ENCODE data around the gene NLRC5. TPM values are rescaled to one million over a fixed set of nuclear protein-coding genes. Genes with fewer than 3 reads are reported as not detected.
A peak's percentile ranks its signal among the peaks of the same experiment; 100 is the strongest.

Gene NLRC5
- total RNA-seq, 2 donors from 2014 or later: 0.64 to 0.97 TPM

GRCh38 chr16:57089406-57089805 lies 100.0 kb downstream of the NLRC5 start:
- H3K27ac Mint-ChIP-seq: no peak overlapping the region

GRCh38 chr16:57091200-57091974 lies 102.0 kb downstream of the NLRC5 start:
- Mint-ChIP-seq H3K27ac (no peak overlapping the region), H3K9me3 (no peaks in the 10 kb centered on the region)
- H3K4me1 ChIP-seq (ENCODE audit: control insufficient read depth, insufficient read depth, low read length): peaks cover 3% of the 10 kb centered on the region

More at GRCh38 chr16:57089406-57089805, 100.0 kb downstream of the NLRC5 start:
- Mint-ChIP-seq H3K9me3 (no peaks in the 10 kb centered on the region), H3K36me3 (ENCODE audit: low read depth) (no peaks in the 10 kb centered on the region), H3K4me1 (peaks cover 8% of the 10 kb centered on the region), H3K27me3 (ENCODE audit: insufficient read depth) (peaks cover 56% of the 10 kb centered on the region), H3K4me3 (no peak overlapping the region)
- Histone ChIP-seq H3K9me3 (ENCODE audit: control insufficient read depth, low read length) (no peaks in the 10 kb centered on the region), H3K4me3 (ENCODE audit: low read length) (no peak overlapping the region), H3K27ac (ENCODE audit: low read depth, low read length) (no peak overlapping the region), H3K36me3 (ENCODE audit: control insufficient read depth, insufficient read depth, low read length) (no peaks in the 10 kb centered on the region), H3K9ac (ENCODE audit: extremely low read depth, low read length, poor library complexity, severe bottlenecking) (no peak overlapping the region), H3K27me3 (ENCODE audit: control insufficient read depth, insufficient read depth, low read length, poor library complexity, severe bottlenecking) (peaks cover 14% of the 10 kb centered on the region), H3K4me1 (ENCODE audit: control insufficient read depth, insufficient read depth, low read length) (peaks cover 3% of the 10 kb centered on the region)
- 85 to 87% methylated on average over 5 to 8 of the region's 8 CpGs for WGBS, 2 experiments (ENCODE audit: insufficient coverage in 1 of 2, insufficient read length in 1 of 2)
- no peak for TF ChIP-seq CTCF (conservative IDR thresholded peaks at IDR 0.05)
- DNase-seq: no peak

More at GRCh38 chr16:57091200-57091974, 102.0 kb downstream of the NLRC5 start:
- Mint-ChIP-seq H3K27me3 (ENCODE audit: insufficient read depth) (peaks cover 64% of the 10 kb centered on the region), H3K36me3 (ENCODE audit: low read depth) (no peaks in the 10 kb centered on the region), H3K4me1 (peaks cover 8% of the 10 kb centered on the region), H3K4me3 (peak overlapping the region; percentile 67)
- Histone ChIP-seq H3K36me3 (ENCODE audit: control insufficient read depth, insufficient read depth, low read length) (no peaks in the 10 kb centered on the region), H3K9ac (ENCODE audit: extremely low read depth, low read length, poor library complexity, severe bottlenecking) (peak overlapping the region; percentile 44), H3K4me3 (ENCODE audit: low read length) (peak overlapping the region; percentile 81), H3K27me3 (ENCODE audit: control insufficient read depth, insufficient read depth, low read length, poor library complexity, severe bottlenecking) (peaks cover 14% of the 10 kb centered on the region), H3K27ac (ENCODE audit: low read depth, low read length) (peak overlapping the region; percentile 26), H3K9me3 (ENCODE audit: control insufficient read depth, low read length) (no peaks in the 10 kb centered on the region)
- 10 to 20% methylated on average over 16 to 24 of the region's 24 CpGs for WGBS, 2 experiments (ENCODE audit: insufficient coverage in 1 of 2, insufficient read length in 1 of 2)
- peak; percentile 87 for DNase-seq
- no peak for TF ChIP-seq CTCF (conservative IDR thresholded peaks at IDR 0.05)

Measured in endodermal cell (in vitro differentiated cells).